Measurements from ENCODE around the gene KLHL24.

DNA sequence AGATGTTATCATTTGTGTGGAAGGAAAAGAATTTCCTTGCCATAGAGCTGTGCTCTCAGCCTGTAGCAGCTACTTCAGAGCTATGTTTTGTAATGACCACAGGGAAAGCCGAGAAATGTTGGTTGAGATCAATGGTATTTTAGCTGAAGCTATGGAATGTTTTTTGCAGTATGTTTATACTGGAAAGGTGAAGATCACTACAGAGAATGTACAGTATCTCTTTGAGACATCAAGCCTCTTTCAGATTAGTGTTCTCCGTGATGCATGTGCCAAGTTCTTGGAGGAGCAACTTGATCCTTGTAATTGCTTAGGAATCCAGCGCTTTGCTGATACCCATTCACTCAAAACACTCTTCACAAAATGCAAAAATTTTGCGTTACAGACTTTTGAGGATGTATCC, 15.1 kb downstream of the KLHL24 start:
- TF ChIP-seq, protein P1, sequence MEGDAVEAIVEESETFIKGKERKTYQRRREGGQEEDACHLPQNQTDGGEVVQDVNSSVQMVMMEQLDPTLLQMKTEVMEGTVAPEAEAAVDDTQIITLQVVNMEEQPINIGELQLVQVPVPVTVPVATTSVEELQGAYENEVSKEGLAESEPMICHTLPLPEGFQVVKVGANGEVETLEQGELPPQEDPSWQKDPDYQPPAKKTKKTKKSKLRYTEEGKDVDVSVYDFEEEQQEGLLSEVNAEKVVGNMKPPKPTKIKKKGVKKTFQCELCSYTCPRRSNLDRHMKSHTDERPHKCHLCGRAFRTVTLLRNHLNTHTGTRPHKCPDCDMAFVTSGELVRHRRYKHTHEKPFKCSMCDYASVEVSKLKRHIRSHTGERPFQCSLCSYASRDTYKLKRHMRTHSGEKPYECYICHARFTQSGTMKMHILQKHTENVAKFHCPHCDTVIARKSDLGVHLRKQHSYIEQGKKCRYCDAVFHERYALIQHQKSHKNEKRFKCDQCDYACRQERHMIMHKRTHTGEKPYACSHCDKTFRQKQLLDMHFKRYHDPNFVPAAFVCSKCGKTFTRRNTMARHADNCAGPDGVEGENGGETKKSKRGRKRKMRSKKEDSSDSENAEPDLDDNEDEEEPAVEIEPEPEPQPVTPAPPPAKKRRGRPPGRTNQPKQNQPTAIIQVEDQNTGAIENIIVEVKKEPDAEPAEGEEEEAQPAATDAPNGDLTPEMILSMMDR (conservative IDR thresholded peaks at IDR 0.05; ENCODE audit: low read depth, low read length), result no peak
- no peak for TF ChIP-seq EZH2 (IDR thresholded peaks at IDR 0.05; ENCODE audit: low read length, unreplicated experiment)

All from PC-3 (cell line).